HCT116 (cell line): ENCODE data around the gene LRRIQ4. TPM values are rescaled to one million over a fixed set of nuclear protein-coding genes. Genes with fewer than 3 reads are reported as not detected.

Experiments used
- ATAC-seq: fragments of 200-7000 bp; cut with Tn5 transposase; 2 replicates; pipeline ENCODE4 v1.9.1; 2020; ENCODE audit warnings: mild to moderate bottlenecking, moderate library complexity
- BruUV-seq: library from RNA; stranded (reverse); fragments of 400-500 nt; replicated peaks from 2 replicates; lab custom pipeline; 2021; lab: Mats Ljungman, UMichigan
- CTCF ChIA-PET: fragments of 300-600 bp; sonication (Branson Sonifier 250); formaldehyde crosslinking; loops from one replicate; lab custom pipeline; 2021; ENCODE audit warnings: antibody characterized with exemption; lab: Charles Lee
- POLR2A ChIA-PET: fragments of 300-600, 350-600 bp; sonication (Branson Sonifier 250); formaldehyde crosslinking; loops from one replicate; lab custom pipeline; 2021; ENCODE audit warnings: antibody characterized with exemption; lab: Charles Lee
- RAD21 ChIA-PET, 2 experiments: fragments of 300-600 bp; sonication (Branson Sonifier 250); formaldehyde crosslinking; loops; one replicate each; lab custom pipeline; 2023; ENCODE audit warnings: low total read pairs in 2 of 2; ENCODE audit not compliant: uncharacterized antibody in 2 of 2, unreplicated experiment in 2 of 2, low non-redundant PET in 1 of 2; lab: Charles Lee
- DNase-seq: peaks from one replicate; pipeline ENCODE4 v3.0.0-alpha.2; 2010; ENCODE audit warnings: low read depth, low spot score
- H2AFZ ChIP-seq: fragments of 200-600 bp; shearing (Covaris generic), sonication (generic); 2 replicates; pipeline ENCODE4 v1.6.1; 2017; ENCODE audit warnings: low read depth, mixed run types, mixed read lengths, antibody characterized with exemption, low read length; ENCODE audit not compliant: poor library complexity, severe bottlenecking
- H3K27ac ChIP-seq: 2 replicates; pipeline ENCODE4 v1.5.1; 2012; ENCODE audit warnings: low read depth, low read length
- H3K27me3 ChIP-seq: fragments of 200-600 bp; sonication (generic); 2 replicates; pipeline ENCODE4 v1.6.1; 2016; ENCODE audit warnings: mixed run types, low read length, mixed read lengths; ENCODE audit not compliant: insufficient read depth
- H3K36me3 ChIP-seq, 2 experiments: fragments of 200-500 bp in 1 of 2; fragments of 200-600 bp in 1 of 2; sonication (Bioruptor generic) in 1 of 2; sonication (generic) in 1 of 2; 2 replicates each; pipeline versions ENCODE4 v1.5.1 to v1.6.1; 2014 to 2016; ENCODE audit warnings: low read length in 2 of 2, inconsistent platforms in 1 of 2, mixed read lengths in 1 of 2, mixed run types in 1 of 2; ENCODE audit not compliant: insufficient read depth in 2 of 2, control insufficient read depth in 1 of 2
- H3K4me1 ChIP-seq, 2 experiments: fragments of 200-600 bp in 1 of 2; sonication (generic) in 1 of 2; 2 replicates each; pipeline versions ENCODE4 v1.5.1 to v1.6.1; 2012 to 2017; ENCODE audit warnings: low read length in 2 of 2, inconsistent platforms in 1 of 2, mild to moderate bottlenecking in 1 of 2, mixed read lengths in 1 of 2, mixed run types in 1 of 2, moderate library complexity in 1 of 2; ENCODE audit not compliant: insufficient read depth in 2 of 2, control insufficient read depth in 1 of 2
- H3K4me2 ChIP-seq: fragments of 200-600 bp; sonication (generic); 2 replicates; pipeline ENCODE4 v1.6.1; 2017; ENCODE audit warnings: mixed run types, low read length, mixed read lengths
- H3K4me3 ChIP-seq, 2 experiments: fragments of 200-600 bp in 1 of 2; sonication (generic) in 1 of 2; replicated peaks in 1 of 2; 2 replicates each; pipeline ENCODE4 v1.5.1; 2011 to 2016; ENCODE audit warnings: low read length in 2 of 2, control low read depth in 1 of 2, low read depth in 1 of 2, mild to moderate bottlenecking in 1 of 2, mixed read lengths in 1 of 2, mixed run types in 1 of 2
- H3K79me2 ChIP-seq: fragments of 200-600 bp; sonication (generic); 2 replicates; pipeline ENCODE4 v1.6.1; 2017; ENCODE audit warnings: mild to moderate bottlenecking, mixed run types, low read length, moderate library complexity, mixed read lengths; ENCODE audit not compliant: insufficient read depth
- H3K9ac ChIP-seq: fragments of 200-600 bp; sonication (generic); 2 replicates; pipeline ENCODE4 v1.6.1; 2016; ENCODE audit warnings: low read length, mixed read lengths
- H3K9me2 ChIP-seq: fragments of 200-600 bp; sonication (generic), shearing (Covaris generic); 2 replicates; pipeline ENCODE4 v1.6.1; 2017; ENCODE audit warnings: mixed run types, mild to moderate bottlenecking, moderate library complexity; ENCODE audit not compliant: insufficient read depth
- H3K9me3 ChIP-seq, 2 experiments: fragments of 200-500 bp in 1 of 2; fragments of 200-600 bp in 1 of 2; sonication (Bioruptor generic) in 1 of 2; sonication (generic) in 1 of 2; 2 replicates each; pipeline ENCODE4 v1.6.1; 2014 to 2017; ENCODE audit warnings: low read length in 2 of 2, mixed read lengths in 2 of 2, inconsistent platforms in 1 of 2, low read depth in 1 of 2, mild to moderate bottlenecking in 1 of 2, mixed run types in 1 of 2, moderate library complexity in 1 of 2; ENCODE audit not compliant: control insufficient read depth in 1 of 2, insufficient read depth in 1 of 2
- H4K20me1 ChIP-seq: fragments of 200-600 bp; sonication (generic), shearing (Covaris generic); 2 replicates; pipeline ENCODE4 v1.6.1; 2017; ENCODE audit warnings: mixed run types, mild to moderate bottlenecking, moderate library complexity; ENCODE audit not compliant: insufficient read depth
- ATF3 ChIP-seq: IDR thresholded peaks from 2 replicates; pipeline ENCODE4 v1.6.1; 2012
- CBX3 ChIP-seq: IDR thresholded peaks from 2 replicates; pipeline ENCODE4 v1.6.1; 2012; ENCODE audit warnings: low read depth
- CEBPB ChIP-seq: IDR thresholded peaks from 2 replicates; pipeline ENCODE4 v1.6.1; 2012; ENCODE audit warnings: low read depth
- CTCF ChIP-seq, 3 experiments: fragments of 200-600 bp in 1 of 3; sonication (generic) in 1 of 3; IDR thresholded peaks in 2 of 3; conservative IDR thresholded peaks in 1 of 3; 2 replicates each; pipeline ENCODE4 v1.5.1; 2012 to 2017; ENCODE audit warnings: low read depth in 2 of 3, low read length in 2 of 3, antibody characterized with exemption in 1 of 3, borderline replicate concordance in 1 of 3, control low read depth in 1 of 3, mild to moderate bottlenecking in 1 of 3, mixed read lengths in 1 of 3, mixed run types in 1 of 3, moderate library complexity in 1 of 3; ENCODE audit not compliant: insufficient read depth in 1 of 3
- EGR1 ChIP-seq: IDR thresholded peaks from 2 replicates; pipeline ENCODE4 v1.6.1; 2012; ENCODE audit warnings: low read depth
- ELF1 ChIP-seq: IDR thresholded peaks from 2 replicates; pipeline ENCODE4 v1.6.1; 2012; ENCODE audit warnings: low read depth, borderline replicate concordance
- EZH2phosphoT487 ChIP-seq: fragments of 200-600 bp; IDR thresholded peaks from 2 replicates; pipeline ENCODE4 v1.6.1; 2018; ENCODE audit warnings: antibody characterized with exemption, borderline replicate concordance
- FOSL1 ChIP-seq: IDR thresholded peaks from 2 replicates; pipeline ENCODE4 v1.6.1; 2012; ENCODE audit warnings: low read depth
- JUND ChIP-seq: IDR thresholded peaks from 2 replicates; pipeline ENCODE4 v1.6.1; 2012
- MAX ChIP-seq: IDR thresholded peaks from 2 replicates; pipeline ENCODE4 v1.6.1; 2012
- POLR2A ChIP-seq: IDR thresholded peaks from 2 replicates; pipeline ENCODE4 v1.7.0; 2011; ENCODE audit warnings: borderline replicate concordance; ENCODE audit not compliant: insufficient read depth, insufficient read length; ENCODE audit errors: extremely low read depth
- POLR2AphosphoS5 ChIP-seq: IDR thresholded peaks from 2 replicates; pipeline ENCODE4 v1.6.1; 2011; ENCODE audit warnings: mild to moderate bottlenecking, low read depth, low read length, moderate library complexity
- RAD21 ChIP-seq: IDR thresholded peaks from 2 replicates; pipeline ENCODE4 v1.6.1; 2012; ENCODE audit warnings: low read depth, mild to moderate bottlenecking
- REST ChIP-seq: IDR thresholded peaks from 2 replicates; pipeline ENCODE4 v1.6.1; 2012; ENCODE audit warnings: low read depth
- SIN3A ChIP-seq: IDR thresholded peaks from 2 replicates; pipeline ENCODE4 v1.6.1; 2012; ENCODE audit warnings: low read depth
- SP1 ChIP-seq: IDR thresholded peaks from 2 replicates; pipeline ENCODE4 v1.6.1; 2012; ENCODE audit warnings: low read depth
- SRF ChIP-seq: IDR thresholded peaks from 2 replicates; pipeline ENCODE4 v1.6.1; 2012; ENCODE audit warnings: low read depth
- TCF7L2 ChIP-seq: IDR thresholded peaks from 2 replicates; pipeline ENCODE4 v1.7.0; 2011; ENCODE audit warnings: borderline replicate concordance, inconsistent platforms; ENCODE audit not compliant: insufficient read depth, insufficient read length; ENCODE audit errors: extremely low read depth
- YY1 ChIP-seq: IDR thresholded peaks from 2 replicates; pipeline ENCODE4 v1.6.1; 2011; ENCODE audit warnings: low read length, low read depth, moderate library complexity, mild to moderate bottlenecking; ENCODE audit not compliant: insufficient replicate concordance; ENCODE audit errors: extremely low read depth
- ZFX ChIP-seq: fragments of 450-650 bp; IDR thresholded peaks from 2 replicates; pipeline ENCODE4 v1.6.1; 2017
- ZNF274 ChIP-seq: fragments of 200-500 bp; sonication (Bioruptor generic); IDR thresholded peaks from 2 replicates; pipeline ENCODE4 v1.6.1; 2014; ENCODE audit warnings: mild to moderate bottlenecking, low read depth, low read length, inconsistent platforms
- intact Hi-C: fragments of 100-400 bp; cut with micrococcal nuclease; formaldehyde crosslinking; loops from 2 replicates; pipeline ENCODE4 v1.10.0; 2022
- total RNA-seq: library from RNA; stranded (reverse); gene quantifications from one replicate; pipeline ENCODE4 v1.2.1, GENCODE V29; 2021; ENCODE audit not compliant: unreplicated experiment

LRRIQ4 gene
- total RNA-seq, 1 experiment from 2014 or later, result not detected

GRCh38 chr3:169863458-169863899, 50.8 kb downstream of the LRRIQ4 start:
- intact Hi-C loops, result loop anchor here (1.0 to 10.0 kb wide), 4 partner anchors 158 to 551 kb away; partner anchors contain the start of genes CLDN11 and GPR160
- H3K9ac ChIP-seq, result no peak overlapping the region
- peaks cover 4 to 5% of the 10 kb centered on the region in 2 experiments; a peak in 3 of 4 replicates for H3K4me1 ChIP-seq
- no peaks in the 10 kb centered on the region for H3K36me3 ChIP-seq
- BruUV-seq, result no TSS peak
- RAD21 ChIA-PET, result no interaction called here
- H3K4me3 ChIP-seq, result no peak overlapping the region
- CTCF ChIA-PET, result interaction anchor here (1.4 kb wide), 1 partner anchor 22 kb away, joined by 3 read pairs; no protein-coding TSS in a partner anchor
- no peak overlapping the region for H3K27ac ChIP-seq
- no peaks in the 10 kb centered on the region for H3K27me3 ChIP-seq
- H4K20me1 ChIP-seq, result no peaks in the 10 kb centered on the region
- peak overlapping the region; percentile 96 for H2AFZ ChIP-seq
- H3K9me3 ChIP-seq, result no peaks in the 10 kb centered on the region
- peak; percentile 73 for DNase-seq
- H3K9me2 ChIP-seq, result no peaks in the 10 kb centered on the region
- POLR2A ChIA-PET, result no interaction called here
- peak; percentile 94 for ATAC-seq
- peak overlapping the region; percentile 45 for H3K4me2 ChIP-seq
- H3K79me2 ChIP-seq, result no peaks in the 10 kb centered on the region
- no peak for TF ChIP-seq EZH2phosphoT487
- no peak for TF ChIP-seq FOSL1
- no peak for TF ChIP-seq SRF
- peak; percentile 90 for TF ChIP-seq RAD21
- TF ChIP-seq ATF3, result no peak
- no peak for TF ChIP-seq MAX
- TF ChIP-seq YY1, result peak; percentile 46
- no peak for TF ChIP-seq ZNF274
- TF ChIP-seq CBX3, result no peak; the same call in 1 of the 2 replicates
- no peak for TF ChIP-seq EGR1
- TF ChIP-seq JUND, result no peak
- TF ChIP-seq TCF7L2, result no peak
- TF ChIP-seq ELF1, result no peak
- TF ChIP-seq CEBPB, result no peak
- peak; percentile 82 to 93 (median 83) for TF ChIP-seq CTCF (IDR thresholded peaks at IDR 0.05 in 2 of 3, conservative IDR thresholded peaks at IDR 0.05 in 1 of 3; ENCODE audit: borderline replicate concordance in 1 of 3, insufficient read depth in 1 of 3, low read depth in 2 of 3, low read length in 2 of 3)
- no peak for TF ChIP-seq ZFX
- no peak for TF ChIP-seq SP1
- TF ChIP-seq REST, result no peak
- TF ChIP-seq POLR2A, result no peak
- TF ChIP-seq SIN3A, result no peak
- TF ChIP-seq POLR2AphosphoS5, result no peak
